Vagina (tissue), 2 donors: ENCODE measurements around the gene GRHL3.

ENCODE experiments used
- POLR2A ChIP-seq, 2 donors: fragments of 450-650 bp; IDR thresholded peaks; one replicate each; pipeline ENCODE4 v1.6.1; 2017; ENCODE audit warnings: antibody characterized with exemption in 2 of 2, mild to moderate bottlenecking in 2 of 2, moderate library complexity in 2 of 2
- TF ChIP-seq, protein P1 (sequence below), 3 experiments: fragments of 450-650 bp in 2 of 3; fragments of 200-600 bp in 1 of 3; sonication (generic) in 1 of 3; IDR thresholded peaks; one replicate each; pipeline ENCODE4 v1.5.1; 2017 to 2019; ENCODE audit warnings: antibody characterized with exemption in 3 of 3, mild to moderate bottlenecking in 2 of 3, moderate library complexity in 2 of 3

- TF ChIP-seq, protein P1, sequence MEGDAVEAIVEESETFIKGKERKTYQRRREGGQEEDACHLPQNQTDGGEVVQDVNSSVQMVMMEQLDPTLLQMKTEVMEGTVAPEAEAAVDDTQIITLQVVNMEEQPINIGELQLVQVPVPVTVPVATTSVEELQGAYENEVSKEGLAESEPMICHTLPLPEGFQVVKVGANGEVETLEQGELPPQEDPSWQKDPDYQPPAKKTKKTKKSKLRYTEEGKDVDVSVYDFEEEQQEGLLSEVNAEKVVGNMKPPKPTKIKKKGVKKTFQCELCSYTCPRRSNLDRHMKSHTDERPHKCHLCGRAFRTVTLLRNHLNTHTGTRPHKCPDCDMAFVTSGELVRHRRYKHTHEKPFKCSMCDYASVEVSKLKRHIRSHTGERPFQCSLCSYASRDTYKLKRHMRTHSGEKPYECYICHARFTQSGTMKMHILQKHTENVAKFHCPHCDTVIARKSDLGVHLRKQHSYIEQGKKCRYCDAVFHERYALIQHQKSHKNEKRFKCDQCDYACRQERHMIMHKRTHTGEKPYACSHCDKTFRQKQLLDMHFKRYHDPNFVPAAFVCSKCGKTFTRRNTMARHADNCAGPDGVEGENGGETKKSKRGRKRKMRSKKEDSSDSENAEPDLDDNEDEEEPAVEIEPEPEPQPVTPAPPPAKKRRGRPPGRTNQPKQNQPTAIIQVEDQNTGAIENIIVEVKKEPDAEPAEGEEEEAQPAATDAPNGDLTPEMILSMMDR (IDR thresholded peaks at IDR 0.05), result no peak
- TF ChIP-seq POLR2A (IDR thresholded peaks at IDR 0.05), result no peak
These were observed 16.9 kb upstream of the GRHL3 start for GRCh38 chr1:24302209-24302611.
